HG03108 (cell line): ENCODE results near the gene IPPK.

Source experiments
- ATAC-seq: cut with Tn5 transposase; IDR thresholded peaks from one replicate; pipeline ENCODE4 v1.9.1; 2021; ENCODE audit warnings: moderate library complexity; ENCODE audit not compliant: unreplicated experiment

Gene IPPK, protein sequence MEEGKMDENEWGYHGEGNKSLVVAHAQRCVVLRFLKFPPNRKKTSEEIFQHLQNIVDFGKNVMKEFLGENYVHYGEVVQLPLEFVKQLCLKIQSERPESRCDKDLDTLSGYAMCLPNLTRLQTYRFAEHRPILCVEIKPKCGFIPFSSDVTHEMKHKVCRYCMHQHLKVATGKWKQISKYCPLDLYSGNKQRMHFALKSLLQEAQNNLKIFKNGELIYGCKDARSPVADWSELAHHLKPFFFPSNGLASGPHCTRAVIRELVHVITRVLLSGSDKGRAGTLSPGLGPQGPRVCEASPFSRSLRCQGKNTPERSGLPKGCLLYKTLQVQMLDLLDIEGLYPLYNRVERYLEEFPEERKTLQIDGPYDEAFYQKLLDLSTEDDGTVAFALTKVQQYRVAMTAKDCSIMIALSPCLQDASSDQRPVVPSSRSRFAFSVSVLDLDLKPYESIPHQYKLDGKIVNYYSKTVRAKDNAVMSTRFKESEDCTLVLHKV

DNA sequence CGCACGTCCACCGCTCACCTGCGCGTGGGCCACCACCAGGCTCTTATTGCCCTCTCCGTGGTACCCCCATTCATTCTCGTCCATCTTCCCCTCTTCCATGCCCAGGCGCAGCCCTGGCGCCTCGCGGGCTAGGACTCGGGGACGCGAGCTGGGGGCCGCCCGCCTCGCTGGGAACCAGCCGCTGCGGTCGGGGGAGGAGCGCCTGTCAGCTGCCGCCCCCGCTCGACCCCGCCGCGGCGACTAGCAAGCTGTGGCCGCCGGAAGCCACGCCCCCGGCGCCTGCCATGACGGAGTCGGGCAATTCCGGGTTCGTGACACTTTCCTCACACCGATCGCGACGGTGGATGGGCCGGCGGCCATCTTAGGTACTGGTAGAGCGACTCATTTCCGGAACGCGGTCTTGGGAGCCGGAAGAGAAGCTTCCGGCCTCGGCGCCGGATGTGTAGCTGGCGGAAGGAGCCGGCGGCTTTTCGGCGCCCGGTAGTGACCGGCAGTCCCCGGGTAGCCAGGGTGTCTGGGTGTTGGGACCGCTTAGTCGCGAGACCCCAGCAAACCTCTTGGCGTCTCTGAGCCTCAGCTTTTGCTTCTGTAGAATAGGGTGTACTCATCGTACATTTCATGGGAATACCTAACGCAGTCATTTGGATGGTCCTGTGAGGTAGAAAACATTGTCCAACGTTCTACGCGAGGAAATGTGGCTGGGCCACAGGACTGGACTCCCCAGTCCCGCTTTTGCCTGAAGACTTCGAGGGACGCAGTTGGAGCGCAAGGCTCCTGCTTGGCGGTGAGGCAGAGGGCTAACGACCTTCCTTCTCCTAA is at the start of gene IPPK:
TSS of gene IPPK (minus strand) at position 242 of the 819 bp plus-strand sequence. CDS start at position 99, 143 bp downstream.
- ATAC-seq = peak; percentile 93

DNA sequence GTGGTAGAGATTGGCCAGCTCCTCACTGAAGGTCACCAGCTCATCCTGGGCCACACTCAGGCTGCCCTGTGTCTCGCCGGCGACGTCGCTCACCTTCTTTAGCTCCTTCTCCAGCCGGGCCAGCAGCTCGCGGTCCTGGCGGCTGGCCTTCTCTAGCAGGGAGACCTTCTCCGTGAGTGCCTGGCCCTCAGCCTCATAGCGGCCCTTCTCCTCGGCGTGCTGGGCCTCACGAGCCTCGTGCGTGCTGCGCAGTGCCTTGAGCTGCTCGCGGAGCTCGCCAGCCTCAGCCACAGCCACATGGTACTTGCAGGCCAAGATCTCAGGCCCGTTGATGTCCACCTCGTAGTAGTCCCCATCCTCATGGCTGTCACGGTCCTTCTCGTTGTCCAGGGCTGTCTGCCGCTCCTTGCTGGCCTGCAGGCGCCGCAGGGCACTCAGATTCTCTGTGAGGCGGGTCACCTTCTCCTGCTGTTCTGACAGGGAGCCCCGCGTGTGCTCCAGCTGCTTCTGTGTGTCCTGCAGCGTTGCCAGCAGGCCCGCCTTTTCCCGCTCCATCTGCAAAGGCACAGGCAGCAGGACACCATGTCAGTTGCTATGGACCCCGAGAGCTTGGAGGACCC is 49.2 kb upstream of the IPPK start:
- ATAC-seq = no peak

DNA sequence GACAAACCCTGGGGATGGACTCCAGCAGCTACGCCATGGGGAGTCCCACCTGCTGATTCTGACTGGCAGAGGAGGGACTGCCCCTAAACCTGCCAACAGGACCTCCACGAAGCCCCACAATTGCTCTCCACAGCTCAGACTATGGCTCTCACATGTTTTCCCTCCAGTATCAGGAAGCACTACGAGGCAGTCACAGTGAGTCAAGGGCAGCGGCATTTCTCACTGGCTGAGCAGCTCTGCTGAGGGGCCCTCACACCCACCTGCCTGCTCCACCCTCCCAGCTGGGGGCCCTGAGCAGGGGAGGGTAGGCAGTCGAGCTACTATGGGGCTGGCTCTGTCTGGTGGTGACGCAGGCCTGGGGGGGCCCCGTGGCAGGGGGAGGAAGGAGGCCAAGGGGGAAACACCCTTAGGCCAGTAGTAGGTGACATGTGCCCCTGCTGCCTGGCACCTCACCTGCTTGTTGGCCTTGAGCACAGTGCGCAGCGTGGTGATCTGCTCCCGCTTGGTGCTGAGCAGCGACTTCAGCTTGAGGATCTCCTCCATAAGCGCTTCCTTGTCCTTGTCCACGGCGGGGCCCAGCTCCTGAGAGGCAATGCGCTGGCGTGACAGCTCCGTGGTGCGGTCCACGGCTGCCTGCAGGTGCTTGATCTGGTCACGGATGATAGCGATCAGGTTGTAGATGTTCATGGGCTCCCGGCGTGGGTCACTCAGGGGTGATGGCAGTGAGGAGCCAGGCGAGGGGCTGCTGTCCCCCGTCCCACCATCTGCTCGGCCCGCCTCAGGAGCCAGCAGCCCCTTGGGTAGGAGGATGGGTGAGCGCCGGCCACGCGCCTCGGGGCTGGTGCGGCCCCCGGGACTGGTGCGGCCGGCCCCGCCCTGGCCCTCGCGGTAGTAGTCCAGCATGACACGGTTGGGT is 48.4 kb upstream of the IPPK start:
- no peak for ATAC-seq

DNA sequence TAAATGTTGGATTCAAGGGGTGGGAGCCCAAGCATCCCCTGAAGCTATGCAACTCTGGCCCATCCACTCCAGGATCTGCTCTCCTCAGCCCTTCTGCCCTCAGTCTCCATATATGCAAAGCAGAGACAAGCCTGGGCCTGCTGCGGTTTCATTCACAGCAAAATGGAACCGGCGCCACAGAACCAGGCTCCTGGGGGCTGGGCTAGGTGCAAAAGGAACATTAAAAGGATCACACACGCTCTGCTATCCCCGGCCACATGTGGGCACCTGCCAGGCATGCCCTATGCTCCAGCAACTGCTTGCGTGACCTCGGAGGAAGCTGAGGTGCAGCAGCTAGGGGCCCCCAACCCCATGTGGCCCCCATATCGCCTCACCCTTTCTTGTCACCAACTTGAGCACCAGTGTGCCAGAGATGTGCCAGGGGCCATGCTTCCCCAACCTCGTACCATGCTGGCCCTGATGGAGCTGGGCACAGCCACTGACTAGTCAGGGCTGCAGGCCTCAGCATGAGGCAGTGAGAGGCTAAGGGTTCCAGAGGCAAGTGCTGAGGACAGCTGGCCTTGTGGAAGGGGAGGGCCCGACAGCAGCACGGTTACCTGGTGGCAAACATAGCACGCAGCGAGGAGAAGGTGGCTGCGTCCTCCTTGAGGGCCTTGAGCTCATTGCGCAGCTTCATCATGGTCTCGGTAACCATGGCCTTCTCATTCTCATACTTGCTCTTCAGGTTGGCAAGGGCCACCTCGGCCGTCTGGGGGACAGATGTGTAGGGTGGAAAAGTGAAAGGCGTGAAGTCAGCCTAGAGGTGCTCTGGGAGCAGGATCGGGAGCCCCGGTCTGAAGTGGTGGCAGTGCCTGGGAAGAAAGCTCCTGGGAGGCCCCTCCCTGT is 47.5 kb upstream of the IPPK start:
- no peak for ATAC-seq

DNA sequence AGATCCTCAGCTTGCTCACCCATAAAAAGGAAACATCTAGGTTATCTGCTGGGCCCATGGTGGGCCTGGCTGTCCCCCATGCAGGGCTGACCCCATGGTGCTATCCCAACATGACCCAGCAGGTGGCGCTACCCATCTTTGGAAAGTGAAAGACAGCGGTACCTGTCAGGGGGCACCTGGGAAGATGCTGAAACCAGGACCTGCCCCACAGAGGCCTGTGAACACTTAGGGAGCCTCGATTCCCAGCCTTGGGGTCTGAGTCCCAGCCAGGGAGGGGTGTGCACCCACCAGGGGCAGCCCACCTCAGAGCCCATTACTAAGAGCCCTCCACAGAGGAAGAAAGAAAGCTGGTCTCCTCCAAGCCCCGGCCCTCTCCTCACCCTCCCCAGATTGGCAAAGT is 46.6 kb upstream of the IPPK start:
- ATAC-seq = no peak

DNA sequence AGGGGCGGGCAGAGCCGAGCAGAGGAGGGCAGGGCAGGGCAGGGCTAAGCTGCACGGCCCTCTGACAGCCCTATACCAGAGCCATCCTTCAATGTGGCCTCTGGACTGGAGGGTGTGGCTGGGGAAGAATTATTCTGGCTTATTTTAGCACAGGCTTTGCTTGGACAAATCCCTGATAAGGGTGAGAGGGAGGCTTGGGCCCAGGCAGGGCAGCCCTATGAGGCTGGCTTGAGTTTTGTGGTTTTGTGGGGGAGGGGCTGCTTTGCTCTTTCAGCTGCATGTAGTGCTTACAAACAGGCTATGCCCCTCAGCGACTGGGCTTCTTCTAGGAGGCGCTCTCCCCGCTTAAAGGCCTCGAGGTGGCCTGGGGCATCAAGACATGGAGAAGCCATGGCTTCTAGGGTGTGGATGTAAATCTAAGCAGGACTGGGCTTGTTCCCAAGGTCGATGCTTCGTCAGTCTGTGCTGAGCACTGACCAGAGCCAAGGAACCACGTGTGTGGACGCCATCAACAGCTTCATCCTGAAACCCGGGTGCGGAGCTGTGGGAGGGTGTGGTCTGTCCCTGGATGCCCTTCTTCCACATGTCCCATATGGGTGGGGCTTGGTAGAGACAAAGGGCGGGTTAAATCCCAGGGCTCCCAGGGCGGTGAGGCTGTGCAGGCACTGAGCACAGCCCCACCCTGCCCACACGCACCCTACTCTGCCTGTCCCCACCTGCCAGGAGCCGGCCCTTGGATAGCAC is 45.7 kb upstream of the IPPK start:
- ATAC-seq = no peak

DNA sequence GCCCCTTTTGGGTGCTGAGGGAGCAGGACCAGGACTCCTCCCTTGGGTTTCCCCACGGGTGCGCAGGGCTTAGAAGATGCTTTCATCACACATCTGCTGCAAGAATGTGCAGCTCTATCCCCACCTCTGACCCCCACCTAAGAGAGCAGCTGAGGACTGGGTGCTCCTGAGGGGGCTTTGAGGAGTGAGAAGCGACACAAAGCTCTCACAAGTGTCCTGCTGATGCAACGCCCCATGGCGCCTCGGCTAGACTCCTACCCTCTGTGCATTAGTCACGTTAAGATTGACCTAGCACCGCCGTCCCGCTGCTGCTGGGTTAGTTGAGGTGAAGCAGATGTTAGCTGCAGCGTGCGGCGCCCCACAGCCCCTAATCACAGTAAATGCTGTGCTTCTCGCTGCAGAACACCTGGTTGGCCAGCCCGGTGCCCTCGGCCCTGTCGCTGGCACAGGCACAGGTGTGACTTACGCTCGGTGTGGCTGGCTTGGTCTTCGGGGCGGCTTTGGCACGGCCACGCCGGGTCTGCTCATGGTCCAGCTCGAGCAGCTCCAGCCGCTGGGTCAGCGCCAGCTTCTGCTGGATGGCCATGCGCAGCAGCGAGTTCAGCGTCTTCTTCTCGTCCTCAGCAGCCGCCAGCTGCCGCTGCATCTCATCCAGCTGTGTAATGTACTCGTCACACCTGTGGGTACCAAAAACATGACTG is 45.0 kb upstream of the IPPK start:
- no peak for ATAC-seq

DNA sequence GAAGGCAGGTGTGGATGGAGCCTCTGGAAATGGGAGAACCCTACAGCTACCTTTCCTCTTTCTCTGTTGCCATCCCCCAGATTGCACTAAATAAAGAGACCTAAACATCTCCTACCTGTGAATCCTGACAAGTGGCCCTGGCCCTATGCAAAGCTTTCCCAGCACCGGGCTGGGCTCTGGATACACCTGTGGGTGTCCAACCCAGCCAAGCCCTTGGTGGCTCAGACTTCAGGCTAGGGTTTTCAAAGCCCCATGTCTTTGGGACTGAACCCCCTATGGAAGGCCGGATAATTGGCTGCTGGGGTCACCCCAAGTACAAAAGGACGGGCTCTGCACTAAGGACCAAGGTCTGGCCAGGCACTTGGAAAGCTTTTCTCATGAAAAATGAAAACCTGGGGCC is 44.1 kb upstream of the IPPK start:
- no peak for ATAC-seq

DNA sequence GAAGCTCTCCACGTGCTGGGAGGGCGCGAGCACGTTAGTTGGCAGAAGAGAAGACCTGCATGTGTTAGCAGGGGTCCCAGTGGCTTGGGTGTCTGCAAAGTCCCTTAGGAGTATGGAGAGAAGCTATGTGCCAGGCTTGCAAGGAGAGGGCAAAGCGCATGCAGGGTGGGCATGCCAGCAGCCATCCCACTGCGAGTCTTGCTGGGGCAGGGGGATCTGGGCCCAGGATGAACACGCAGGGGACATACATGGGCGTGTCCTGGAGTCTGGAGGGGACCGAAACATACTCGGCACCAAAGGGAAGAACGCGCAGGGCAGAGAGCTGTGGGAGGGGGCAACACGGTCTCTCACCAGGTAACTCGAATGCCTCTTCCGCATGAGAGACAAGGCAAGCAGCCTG is 43.6 kb upstream of the IPPK start:
- no peak for ATAC-seq

DNA sequence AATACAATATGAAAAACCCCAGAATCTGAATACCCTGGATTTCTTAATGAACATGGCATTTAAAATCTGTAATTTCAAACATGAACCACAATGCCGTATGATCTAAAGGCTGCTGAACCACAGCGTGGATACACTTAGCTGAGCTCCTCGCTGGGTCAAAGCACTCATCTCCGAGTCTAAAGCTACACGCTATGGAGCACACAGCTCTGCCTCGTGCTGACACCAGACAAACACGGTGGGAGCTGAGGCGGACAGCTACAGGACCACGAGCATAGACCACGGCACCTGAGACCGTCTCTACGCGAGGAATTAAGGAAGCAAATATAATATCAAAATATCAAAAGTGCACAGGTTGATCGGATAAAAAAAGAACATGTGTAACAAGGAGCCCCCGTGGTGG is 42.8 kb upstream of the IPPK start:
- no peak for ATAC-seq

DNA sequence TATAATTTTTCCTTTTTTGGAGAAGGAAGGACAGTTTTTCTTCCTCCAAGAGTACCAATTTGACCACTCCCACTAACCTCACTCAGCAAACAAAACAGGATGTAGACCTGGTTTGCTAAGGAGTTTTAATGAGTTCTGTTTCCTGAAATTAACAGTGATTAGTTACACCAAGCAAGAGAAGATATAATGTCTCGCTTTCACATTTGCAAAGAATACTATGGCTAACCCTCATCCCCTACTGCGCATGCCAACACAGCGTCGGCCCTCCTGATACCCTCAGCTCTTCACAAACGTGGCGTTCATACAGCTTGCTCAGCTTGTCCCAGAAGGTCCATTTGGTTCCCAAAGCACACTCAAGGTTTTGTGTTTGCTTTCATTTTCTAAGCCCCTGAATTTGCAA is 41.9 kb upstream of the IPPK start:
- no peak for ATAC-seq

DNA sequence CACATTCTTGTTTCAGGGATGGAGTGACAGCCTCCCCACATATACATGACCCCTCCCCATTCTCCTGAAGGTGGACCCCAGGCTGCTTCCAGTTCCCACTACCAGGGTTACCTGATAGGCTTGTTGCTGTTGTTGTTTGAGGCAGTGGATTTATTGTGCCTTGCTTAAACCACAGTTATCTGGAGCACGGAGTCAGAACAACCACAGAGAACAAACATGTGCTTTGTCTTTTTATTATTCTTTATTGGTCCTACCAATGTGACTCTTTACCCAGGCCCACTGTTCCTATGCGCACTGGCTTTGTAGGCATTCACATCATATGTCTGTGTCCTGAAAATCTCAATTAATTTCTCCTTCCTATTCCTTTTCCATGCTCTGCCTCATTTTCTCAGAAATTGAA is 41.2 kb upstream of the IPPK start:
- ATAC-seq = no peak

DNA sequence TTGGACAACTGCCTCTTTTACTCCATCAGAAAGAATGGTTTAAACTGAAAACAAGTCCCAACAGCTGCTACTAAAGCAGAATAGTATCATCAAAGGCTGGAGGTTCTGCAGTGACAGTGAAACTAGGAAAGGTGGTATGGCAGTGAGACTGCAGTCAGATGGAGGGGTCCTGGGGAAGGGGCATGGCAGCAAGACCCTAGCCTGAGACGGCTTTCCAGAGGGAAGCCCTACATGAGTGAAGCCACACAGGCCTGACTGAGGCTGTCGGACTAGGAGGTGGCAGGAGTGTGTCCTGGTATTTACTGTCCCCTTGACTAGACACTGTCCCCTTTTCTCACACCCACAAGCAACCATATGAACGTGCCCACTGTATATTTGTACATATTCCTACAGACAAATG is 40.4 kb upstream of the IPPK start:
- ATAC-seq = no peak

DNA sequence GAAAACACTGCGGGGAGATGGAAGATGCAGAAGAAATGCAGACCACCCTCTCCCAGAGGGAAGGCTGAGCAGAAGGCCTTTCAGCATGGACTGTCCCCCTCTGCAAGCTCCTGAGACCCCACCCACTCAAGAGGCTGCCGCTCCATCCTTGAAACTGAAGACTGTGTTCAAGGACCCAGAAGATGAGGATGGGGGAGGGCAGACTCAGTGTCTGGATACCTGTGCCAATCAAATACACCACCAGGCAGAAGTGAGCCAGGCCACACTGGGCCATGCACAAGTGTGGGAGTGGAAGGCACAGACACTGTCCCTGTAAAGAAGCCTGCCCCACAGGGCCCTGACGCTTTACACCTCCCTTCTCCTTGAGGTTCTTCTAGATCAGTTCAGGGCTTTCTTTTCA is 40.0 kb upstream of the IPPK start:
- no peak for ATAC-seq

DNA sequence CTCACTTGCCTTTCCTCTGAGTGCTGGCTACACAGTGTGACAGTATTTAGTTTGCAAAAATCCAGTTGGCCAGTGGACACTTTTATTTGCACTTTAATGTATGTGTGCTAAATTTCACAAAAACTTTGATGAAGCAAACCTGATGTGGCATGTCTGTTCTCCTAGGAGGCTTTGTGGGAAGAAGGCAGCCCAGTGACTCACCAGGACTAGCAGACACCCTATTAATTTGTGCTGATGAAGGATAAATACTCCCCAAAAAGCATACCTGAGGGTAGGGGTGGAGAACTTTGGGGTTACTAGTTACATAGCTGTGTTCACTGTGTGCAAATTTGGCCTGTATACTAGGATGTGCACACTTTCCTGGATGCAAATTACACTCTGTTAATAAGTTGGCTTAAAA is 39.3 kb upstream of the IPPK start:
- no peak for ATAC-seq

DNA sequence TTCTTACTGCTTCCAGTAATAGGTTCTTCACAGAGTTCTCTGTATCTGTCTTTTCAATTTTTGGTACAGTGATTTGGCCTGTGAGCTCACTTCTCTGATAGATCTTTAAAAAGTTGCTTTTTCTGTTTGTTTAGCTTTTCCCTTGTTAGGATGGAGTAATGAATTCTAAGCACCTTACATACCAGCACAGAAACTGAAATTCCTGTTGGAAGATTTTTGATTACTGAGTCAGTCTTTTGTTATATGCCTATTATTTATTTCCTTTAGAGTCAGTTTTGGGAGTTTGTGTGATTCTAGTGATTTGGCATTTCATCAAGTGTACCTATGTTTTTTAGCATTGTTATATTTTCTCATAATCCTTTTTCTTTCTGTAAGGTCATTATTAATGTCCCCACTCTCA is 37.6 kb upstream of the IPPK start:
- no peak for ATAC-seq

DNA sequence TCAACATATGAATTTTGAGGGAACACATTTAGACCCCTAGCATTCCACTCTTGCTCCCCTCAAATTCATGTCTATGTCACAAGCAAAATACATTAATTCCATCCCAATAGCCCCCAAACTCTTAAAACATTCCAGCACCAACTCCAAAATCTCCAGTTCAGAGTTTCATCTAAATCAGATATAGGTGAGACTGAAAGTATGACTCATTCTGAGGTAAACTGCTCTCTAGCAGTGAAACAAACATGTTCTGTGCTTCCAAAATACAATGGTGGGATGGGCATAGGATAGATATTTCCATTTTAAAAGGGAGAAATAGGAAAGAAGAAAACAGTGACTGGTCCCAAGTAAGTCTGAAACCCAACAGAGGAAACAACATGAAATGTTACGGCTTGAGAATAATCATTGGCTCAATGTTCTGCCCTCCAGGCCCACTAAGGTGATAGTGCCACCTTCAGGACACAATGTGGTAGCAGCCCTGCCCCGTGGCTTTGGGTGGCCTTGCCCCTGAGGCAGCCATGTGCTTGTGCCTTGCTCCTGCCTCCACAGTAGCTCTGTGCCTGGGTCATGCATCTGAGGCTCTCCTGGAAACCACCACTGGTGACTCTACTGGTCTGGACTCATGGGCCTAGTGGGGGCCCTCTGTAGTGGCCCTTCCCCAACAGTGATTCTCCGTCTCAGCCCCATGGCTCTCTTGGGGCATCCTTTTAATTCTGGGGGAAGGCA is 36.4 kb upstream of the IPPK start:
- ATAC-seq = no peak

DNA sequence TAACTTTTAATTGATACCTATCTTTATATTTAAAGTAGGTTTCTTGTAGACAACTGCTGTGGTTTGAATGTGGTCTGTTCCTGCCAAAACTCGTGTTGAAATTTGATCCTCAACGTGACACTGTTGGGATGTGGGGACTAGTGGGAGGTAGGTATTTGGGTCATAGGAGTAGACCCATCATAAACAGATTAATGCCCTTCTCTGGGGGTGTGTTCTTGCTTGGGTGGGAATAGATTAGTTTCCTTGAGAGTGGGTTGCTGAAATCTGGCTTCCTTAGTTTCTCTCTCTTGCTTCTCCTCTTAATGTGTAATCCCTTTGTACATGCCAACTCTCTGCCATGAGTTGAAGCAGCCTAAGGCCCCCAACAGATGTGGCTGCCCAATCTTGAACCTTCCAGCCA is 34.6 kb upstream of the IPPK start:
- no peak for ATAC-seq
